HUES6 (cell line): ENCODE results near the gene FBXL14.
A peak's percentile ranks its signal among the peaks of the same experiment; 100 is the strongest.
"Not testable (repeated sequence)": the region's sequence is repeated elsewhere in the genome, so short reads cannot be mapped to it uniquely, and the experiment has no call there.

ENCODE experiments used
- H3K27ac ChIP-seq: 2 replicates; pipeline ENCODE4 v1.7.0; 2013; ENCODE audit warnings: low read depth, mild to moderate bottlenecking, low read length, inconsistent platforms
- H3K27me3 ChIP-seq: 2 replicates; pipeline ENCODE4 v1.6.1; 2013; ENCODE audit warnings: low read length; ENCODE audit not compliant: control insufficient read depth, insufficient read depth
- H3K36me3 ChIP-seq: 2 replicates; pipeline ENCODE4 v1.6.1; 2013; ENCODE audit warnings: low read length; ENCODE audit not compliant: control insufficient read depth, insufficient read depth
- H3K4me1 ChIP-seq: 2 replicates; pipeline ENCODE4 v1.6.1; 2013; ENCODE audit warnings: low read length; ENCODE audit not compliant: control insufficient read depth, insufficient read depth
- H3K4me3 ChIP-seq: 2 replicates; pipeline ENCODE4 v1.5.1; 2013; ENCODE audit warnings: low read depth, low read length
- H3K9ac ChIP-seq: one replicate; pipeline ENCODE4 v1.6.1; 2013; ENCODE audit warnings: mild to moderate bottlenecking, low read length
- H3K9me3 ChIP-seq: 2 replicates; pipeline ENCODE4 v1.6.1; 2013; ENCODE audit warnings: low read depth, low read length; ENCODE audit not compliant: control insufficient read depth, insufficient read depth

The FBXL14 gene

GRCh38 chr12:1605129-1606020, 11.0 kb upstream of the FBXL14 start:
- H3K4me3 ChIP-seq, result peak overlapping the region; percentile 59
- H3K9ac ChIP-seq, result peak overlapping the region; percentile 70
- peaks cover 11% of the 10 kb centered on the region for H3K4me1 ChIP-seq
- peaks cover 6% of the 10 kb centered on the region; the same call in 1 of the 2 replicates for H3K27me3 ChIP-seq
- no peaks in the 10 kb centered on the region for H3K36me3 ChIP-seq
- no peaks in the 10 kb centered on the region for H3K9me3 ChIP-seq
- H3K27ac ChIP-seq, result no peak overlapping the region; the same call in 1 of the 2 replicates

GRCh38 chr12:1604464-1604863, 10.1 kb upstream of the FBXL14 start:
- Histone ChIP-seq H3K27ac (no peak overlapping the region), H3K27me3 (peaks cover 6% of the 10 kb centered on the region; the same call in 1 of the 2 replicates), H3K36me3 (no peaks in the 10 kb centered on the region), H3K4me3 (no peak overlapping the region), H3K9ac (no peak overlapping the region), H3K9me3 (no peaks in the 10 kb centered on the region), H3K4me1 (peaks cover 11% of the 10 kb centered on the region)

- Histone ChIP-seq H3K27me3 (peaks cover 6% of the 10 kb centered on the region; the same call in 1 of the 2 replicates), H3K36me3 (no peaks in the 10 kb centered on the region), H3K9ac (no peak overlapping the region), H3K4me1 (peaks cover 11% of the 10 kb centered on the region), H3K9me3 (no peaks in the 10 kb centered on the region), H3K27ac (no peak overlapping the region), H3K4me3 (no peak overlapping the region)
These were observed 9.1 kb upstream of the FBXL14 start for GRCh38 chr12:1603269-1603993.

- H3K4me1 ChIP-seq, result peaks cover 11% of the 10 kb centered on the region
- H3K9ac ChIP-seq, H3K27me3 ChIP-seq, H3K4me3 ChIP-seq, H3K27ac ChIP-seq, H3K9me3 ChIP-seq, H3K36me3 ChIP-seq: not testable (repeated sequence)
These were observed 8.3 kb upstream of the FBXL14 start for GRCh38 chr12:1602706-1603105.

GRCh38 chr12:1598757-1599156, 4.4 kb upstream of the FBXL14 start:
- no peaks in the 10 kb centered on the region for H3K9me3 ChIP-seq
- H3K27ac ChIP-seq, result no peak overlapping the region
- peaks cover 12% of the 10 kb centered on the region; the same call in 1 of the 2 replicates for H3K27me3 ChIP-seq
- no peak overlapping the region for H3K4me3 ChIP-seq
- no peak overlapping the region for H3K9ac ChIP-seq
- no peaks in the 10 kb centered on the region for H3K36me3 ChIP-seq
- H3K4me1 ChIP-seq, result peaks cover 4% of the 10 kb centered on the region; the same call in 1 of the 2 replicates

- H3K27ac ChIP-seq, result no peak overlapping the region
- peaks cover 34% of the 10 kb centered on the region for H3K27me3 ChIP-seq
- peaks cover 30% of the 10 kb centered on the region for H3K4me1 ChIP-seq
- H3K36me3 ChIP-seq, result no peaks in the 10 kb centered on the region
- peak overlapping the region; percentile 85; the same call in 1 of the 2 replicates for H3K4me3 ChIP-seq
- H3K9ac ChIP-seq, result no peak overlapping the region
- H3K9me3 ChIP-seq, result no peaks in the 10 kb centered on the region
These were observed 1.4 kb upstream of the FBXL14 start for GRCh38 chr12:1595690-1596347.

GRCh38 chr12:1595026-1595561, 713 bp upstream of the FBXL14 start:
- Histone ChIP-seq H3K4me1 (peaks cover 36% of the 10 kb centered on the region), H3K9ac (no peak overlapping the region), H3K27me3 (peaks cover 34% of the 10 kb centered on the region), H3K9me3 (no peaks in the 10 kb centered on the region), H3K4me3 (peak overlapping the region; percentile 85), H3K36me3 (no peaks in the 10 kb centered on the region), H3K27ac (no peak overlapping the region)

GRCh38 chr12:1594006-1594260, 448 bp downstream of the FBXL14 start:
- Histone ChIP-seq H3K9me3 (no peaks in the 10 kb centered on the region), H3K36me3 (no peaks in the 10 kb centered on the region), H3K27ac (no peak overlapping the region), H3K9ac (peak overlapping the region; percentile 50), H3K27me3 (peaks cover 41% of the 10 kb centered on the region), H3K4me1 (peaks cover 44% of the 10 kb centered on the region), H3K4me3 (peak overlapping the region; percentile 85)

GRCh38 chr12:1593174-1594005, 991 bp downstream of the FBXL14 start:
- Histone ChIP-seq H3K36me3 (no peaks in the 10 kb centered on the region), H3K4me1 (peaks cover 49% of the 10 kb centered on the region), H3K9ac (peak overlapping the region; percentile 50), H3K27me3 (peaks cover 41% of the 10 kb centered on the region), H3K9me3 (no peaks in the 10 kb centered on the region), H3K27ac (no peak overlapping the region), H3K4me3 (peak overlapping the region; percentile 85)

- Histone ChIP-seq H3K27ac (no peak overlapping the region), H3K27me3 (peaks cover 41% of the 10 kb centered on the region), H3K4me3 (peak overlapping the region; percentile 85), H3K36me3 (no peaks in the 10 kb centered on the region), H3K9ac (peak overlapping the region; percentile 50), H3K4me1 (peaks cover 57% of the 10 kb centered on the region), H3K9me3 (no peaks in the 10 kb centered on the region)
These were observed 1.8 kb downstream of the FBXL14 start for GRCh38 chr12:1592444-1593173.
